Measurements from ENCODE around the gene AKNA.

DNA sequence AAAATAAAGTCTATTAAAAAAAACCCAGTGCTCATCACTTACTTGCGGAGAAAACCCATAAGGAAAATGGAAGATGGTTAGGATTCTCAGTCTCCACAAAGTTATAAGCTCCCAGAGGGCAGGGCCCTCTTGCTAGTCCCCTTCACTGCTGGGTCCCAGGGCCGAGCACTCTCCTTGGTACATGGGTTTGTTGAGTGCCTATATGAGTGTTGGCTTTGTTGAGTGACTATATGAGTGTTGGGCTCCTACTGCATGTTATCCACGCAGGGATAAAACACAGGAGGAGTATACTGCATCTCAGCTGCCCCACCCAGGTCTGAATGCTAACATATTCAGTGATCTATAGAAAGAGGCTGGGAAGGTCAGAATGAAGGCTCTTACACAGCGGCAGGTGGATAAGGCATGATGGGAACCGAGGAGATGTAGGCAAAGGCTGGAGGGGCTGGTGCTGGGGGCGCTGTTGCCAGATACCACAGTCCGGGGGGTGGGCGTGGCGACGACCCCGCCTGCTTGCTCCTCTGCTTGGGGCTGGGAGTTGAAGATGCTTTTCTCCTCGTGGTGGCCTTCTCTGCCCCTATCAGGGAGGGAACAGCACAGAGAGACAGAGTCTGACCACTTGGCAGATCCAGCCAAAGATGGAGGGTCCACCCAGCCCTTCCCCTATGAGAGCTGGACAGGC, 46.5 kb downstream of the AKNA start:
- TF ChIP-seq, protein P1, sequence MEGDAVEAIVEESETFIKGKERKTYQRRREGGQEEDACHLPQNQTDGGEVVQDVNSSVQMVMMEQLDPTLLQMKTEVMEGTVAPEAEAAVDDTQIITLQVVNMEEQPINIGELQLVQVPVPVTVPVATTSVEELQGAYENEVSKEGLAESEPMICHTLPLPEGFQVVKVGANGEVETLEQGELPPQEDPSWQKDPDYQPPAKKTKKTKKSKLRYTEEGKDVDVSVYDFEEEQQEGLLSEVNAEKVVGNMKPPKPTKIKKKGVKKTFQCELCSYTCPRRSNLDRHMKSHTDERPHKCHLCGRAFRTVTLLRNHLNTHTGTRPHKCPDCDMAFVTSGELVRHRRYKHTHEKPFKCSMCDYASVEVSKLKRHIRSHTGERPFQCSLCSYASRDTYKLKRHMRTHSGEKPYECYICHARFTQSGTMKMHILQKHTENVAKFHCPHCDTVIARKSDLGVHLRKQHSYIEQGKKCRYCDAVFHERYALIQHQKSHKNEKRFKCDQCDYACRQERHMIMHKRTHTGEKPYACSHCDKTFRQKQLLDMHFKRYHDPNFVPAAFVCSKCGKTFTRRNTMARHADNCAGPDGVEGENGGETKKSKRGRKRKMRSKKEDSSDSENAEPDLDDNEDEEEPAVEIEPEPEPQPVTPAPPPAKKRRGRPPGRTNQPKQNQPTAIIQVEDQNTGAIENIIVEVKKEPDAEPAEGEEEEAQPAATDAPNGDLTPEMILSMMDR (IDR thresholded peaks at IDR 0.05), result no peak
- no peak for TF ChIP-seq POLR2AphosphoS5 (IDR thresholded peaks at IDR 0.05; ENCODE audit: low read depth, low read length)
- TF ChIP-seq, protein P2, sequence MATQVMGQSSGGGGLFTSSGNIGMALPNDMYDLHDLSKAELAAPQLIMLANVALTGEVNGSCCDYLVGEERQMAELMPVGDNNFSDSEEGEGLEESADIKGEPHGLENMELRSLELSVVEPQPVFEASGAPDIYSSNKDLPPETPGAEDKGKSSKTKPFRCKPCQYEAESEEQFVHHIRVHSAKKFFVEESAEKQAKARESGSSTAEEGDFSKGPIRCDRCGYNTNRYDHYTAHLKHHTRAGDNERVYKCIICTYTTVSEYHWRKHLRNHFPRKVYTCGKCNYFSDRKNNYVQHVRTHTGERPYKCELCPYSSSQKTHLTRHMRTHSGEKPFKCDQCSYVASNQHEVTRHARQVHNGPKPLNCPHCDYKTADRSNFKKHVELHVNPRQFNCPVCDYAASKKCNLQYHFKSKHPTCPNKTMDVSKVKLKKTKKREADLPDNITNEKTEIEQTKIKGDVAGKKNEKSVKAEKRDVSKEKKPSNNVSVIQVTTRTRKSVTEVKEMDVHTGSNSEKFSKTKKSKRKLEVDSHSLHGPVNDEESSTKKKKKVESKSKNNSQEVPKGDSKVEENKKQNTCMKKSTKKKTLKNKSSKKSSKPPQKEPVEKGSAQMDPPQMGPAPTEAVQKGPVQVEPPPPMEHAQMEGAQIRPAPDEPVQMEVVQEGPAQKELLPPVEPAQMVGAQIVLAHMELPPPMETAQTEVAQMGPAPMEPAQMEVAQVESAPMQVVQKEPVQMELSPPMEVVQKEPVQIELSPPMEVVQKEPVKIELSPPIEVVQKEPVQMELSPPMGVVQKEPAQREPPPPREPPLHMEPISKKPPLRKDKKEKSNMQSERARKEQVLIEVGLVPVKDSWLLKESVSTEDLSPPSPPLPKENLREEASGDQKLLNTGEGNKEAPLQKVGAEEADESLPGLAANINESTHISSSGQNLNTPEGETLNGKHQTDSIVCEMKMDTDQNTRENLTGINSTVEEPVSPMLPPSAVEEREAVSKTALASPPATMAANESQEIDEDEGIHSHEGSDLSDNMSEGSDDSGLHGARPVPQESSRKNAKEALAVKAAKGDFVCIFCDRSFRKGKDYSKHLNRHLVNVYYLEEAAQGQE (IDR thresholded peaks at IDR 0.05; ENCODE audit: insufficient read depth in 1 of 2, low read depth in 2 of 2, low read length in 1 of 2), result no peak
- no peak for TF ChIP-seq TCF7L2 (IDR thresholded peaks at IDR 0.05; ENCODE audit: low read depth, low read length)
- TF ChIP-seq SIN3A (IDR thresholded peaks at IDR 0.05; ENCODE audit: borderline replicate concordance, insufficient read depth, low read depth, low read length), result no peak
